ENCODE results near the gene OS9. TPM values are rescaled to one million over a fixed set of nuclear protein-coding genes. Genes with fewer than 3 reads are reported as not detected.
A peak's percentile ranks its signal among the peaks of the same experiment; 100 is the strongest.

OS9 gene
- total and polyA plus RNA-seq, 9 donors, result 128 to 387 (median 200) TPM

DNA sequence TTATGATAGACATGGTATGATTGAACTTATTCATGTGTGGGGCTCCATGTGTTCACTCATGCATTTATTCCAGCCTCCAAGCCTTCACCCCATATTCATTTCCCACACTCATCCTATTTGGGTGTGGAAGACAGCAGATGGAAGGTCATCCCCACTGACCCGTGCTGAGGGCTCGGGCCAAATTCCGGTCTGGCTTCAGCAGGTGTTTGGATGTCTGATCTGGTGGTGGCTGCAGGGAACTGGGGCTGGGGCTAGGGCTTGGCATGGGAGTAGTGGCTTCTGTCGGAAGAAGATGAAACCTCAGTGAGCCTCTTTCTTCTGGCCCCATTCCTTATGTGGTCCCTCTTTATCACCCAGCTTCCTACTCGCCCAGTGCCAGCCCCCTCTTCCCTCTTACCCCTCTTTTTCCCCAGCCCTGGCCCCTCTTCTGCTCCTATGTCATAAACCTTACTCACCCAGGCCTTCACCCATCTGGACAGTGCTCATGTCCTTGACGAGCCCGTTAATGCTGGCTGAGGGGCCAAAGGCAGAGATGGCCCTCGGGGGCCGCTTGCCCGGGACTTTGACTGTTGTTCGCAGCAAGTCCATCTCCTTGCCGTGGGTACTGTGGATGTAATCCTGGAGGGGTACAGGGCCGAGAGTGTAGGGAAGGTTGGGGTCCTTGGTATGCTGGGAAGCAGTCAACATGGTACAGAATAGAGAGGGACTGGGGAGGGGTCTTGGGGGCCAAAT, 36.6 kb downstream of the OS9 start:
- Histone ChIP-seq H3K27me3 (no peaks in the 10 kb centered on the region), H3K4me3 (no peak overlapping the region), H3K36me3 (no peaks in the 10 kb centered on the region), H3K4me1 (ENCODE audit: insufficient read depth) (peaks cover 7% of the 10 kb centered on the region), H3K27ac (no peak overlapping the region), H3K9me3 (no peaks in the 10 kb centered on the region)
- 75 to 81% (median 81%) methylated on average over 13 of the region's 13 CpGs for WGBS, 3 donors
- DNase-seq, result peak in 1 of 5 donors; percentile 10
- TF ChIP-seq EP300 (IDR thresholded peaks at IDR 0.05) (no peak), POLR2A (IDR thresholded peaks at IDR 0.05) (no peak)
- TF ChIP-seq, protein P1, sequence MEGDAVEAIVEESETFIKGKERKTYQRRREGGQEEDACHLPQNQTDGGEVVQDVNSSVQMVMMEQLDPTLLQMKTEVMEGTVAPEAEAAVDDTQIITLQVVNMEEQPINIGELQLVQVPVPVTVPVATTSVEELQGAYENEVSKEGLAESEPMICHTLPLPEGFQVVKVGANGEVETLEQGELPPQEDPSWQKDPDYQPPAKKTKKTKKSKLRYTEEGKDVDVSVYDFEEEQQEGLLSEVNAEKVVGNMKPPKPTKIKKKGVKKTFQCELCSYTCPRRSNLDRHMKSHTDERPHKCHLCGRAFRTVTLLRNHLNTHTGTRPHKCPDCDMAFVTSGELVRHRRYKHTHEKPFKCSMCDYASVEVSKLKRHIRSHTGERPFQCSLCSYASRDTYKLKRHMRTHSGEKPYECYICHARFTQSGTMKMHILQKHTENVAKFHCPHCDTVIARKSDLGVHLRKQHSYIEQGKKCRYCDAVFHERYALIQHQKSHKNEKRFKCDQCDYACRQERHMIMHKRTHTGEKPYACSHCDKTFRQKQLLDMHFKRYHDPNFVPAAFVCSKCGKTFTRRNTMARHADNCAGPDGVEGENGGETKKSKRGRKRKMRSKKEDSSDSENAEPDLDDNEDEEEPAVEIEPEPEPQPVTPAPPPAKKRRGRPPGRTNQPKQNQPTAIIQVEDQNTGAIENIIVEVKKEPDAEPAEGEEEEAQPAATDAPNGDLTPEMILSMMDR (IDR thresholded peaks at IDR 0.05), result no peak
- intact Hi-C loops (cut with DNase I), result loop anchor here in 1 of 4 donors (5.0 kb wide), 1 partner anchor 707 kb away; no protein-coding TSS in a partner anchor

DNA sequence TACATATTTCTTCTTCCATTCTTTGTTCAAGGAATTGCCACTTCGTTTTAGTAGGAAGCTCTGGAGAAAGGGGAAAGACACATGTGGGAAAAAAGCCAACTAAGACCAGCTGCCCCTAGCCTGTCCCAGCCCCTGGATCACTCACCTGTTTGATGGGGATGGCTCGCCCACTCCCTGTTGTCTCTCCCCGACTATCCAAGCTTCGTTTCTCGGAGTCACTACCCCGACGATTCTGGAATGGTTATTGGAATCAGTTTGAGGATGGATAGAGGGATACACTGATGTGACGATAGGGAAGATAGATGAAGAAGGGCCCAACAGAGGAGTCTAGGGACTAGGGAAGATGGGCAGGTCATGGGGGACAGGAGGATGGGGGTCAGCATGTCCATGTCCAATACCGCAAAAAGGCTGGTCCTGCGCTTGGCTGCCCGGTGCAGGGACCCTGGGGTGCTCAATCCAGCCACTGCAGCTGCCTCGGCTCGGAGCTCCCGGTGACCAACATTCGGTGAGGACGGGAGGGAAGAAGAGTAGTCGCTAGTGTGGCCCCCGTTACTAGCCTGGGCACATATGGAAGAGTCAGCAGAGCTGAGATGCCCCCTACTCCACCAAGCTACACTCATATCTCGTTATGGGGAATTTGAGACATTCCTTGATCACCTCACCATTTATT, 37.6 kb downstream of the OS9 start:
- no peaks in the 10 kb centered on the region for H3K9me3 ChIP-seq
- intact Hi-C loops (cut with DNase I), result loop anchor here in 1 of 4 donors (5.0 kb wide), 1 partner anchor 706 kb away; no protein-coding TSS in a partner anchor
- H3K27ac ChIP-seq, result no peak overlapping the region
- H3K4me3 ChIP-seq, result no peak overlapping the region
- no peaks in the 10 kb centered on the region for H3K27me3 ChIP-seq
- WGBS, 3 donors, result 79 to 81% (median 81%) methylated on average over 19 of the region's 19 CpGs
- peaks cover 5% of the 10 kb centered on the region for H3K4me1 ChIP-seq (ENCODE audit: insufficient read depth)
- DNase-seq, result peak in 1 of 5 donors; percentile 2
- H3K36me3 ChIP-seq, result no peaks in the 10 kb centered on the region
- no peak for TF ChIP-seq POLR2A (IDR thresholded peaks at IDR 0.05)
- TF ChIP-seq EP300 (IDR thresholded peaks at IDR 0.05), result no peak
- TF ChIP-seq, protein P1 (IDR thresholded peaks at IDR 0.05), result no peak

DNA sequence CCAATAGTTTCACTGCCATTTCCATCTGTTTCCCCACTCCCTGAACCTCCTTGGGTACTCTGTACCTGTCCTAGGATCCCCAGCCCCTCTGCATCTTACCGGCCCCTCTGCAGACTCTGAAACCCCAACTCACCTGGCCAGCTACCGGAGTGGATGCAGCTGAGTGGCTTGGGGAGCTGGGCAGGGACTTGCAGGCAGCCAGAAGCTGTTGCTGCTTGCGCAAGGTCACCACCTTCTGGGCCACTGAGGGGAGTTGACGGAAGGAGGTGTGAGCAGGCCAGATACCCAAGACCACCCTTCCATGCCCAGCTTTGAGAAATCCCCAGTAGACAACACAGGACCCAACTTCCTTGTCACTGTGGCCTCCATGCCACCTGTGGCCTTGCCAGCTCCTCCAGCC, 38.3 kb downstream of the OS9 start:
- Histone ChIP-seq H3K27ac (no peak overlapping the region), H3K36me3 (no peaks in the 10 kb centered on the region), H3K4me3 (no peak overlapping the region), H3K27me3 (peaks cover 3% of the 10 kb centered on the region), H3K4me1 (ENCODE audit: insufficient read depth) (peaks cover 3% of the 10 kb centered on the region), H3K9me3 (no peaks in the 10 kb centered on the region)
- 79 to 89% (median 87%) methylated on average over 4 of the region's 4 CpGs for WGBS, 3 donors
- TF ChIP-seq, protein P1 (IDR thresholded peaks at IDR 0.05), result no peak
- no peak for TF ChIP-seq POLR2A (IDR thresholded peaks at IDR 0.05)
- no peak for TF ChIP-seq EP300 (IDR thresholded peaks at IDR 0.05)
- no peak for DNase-seq
- intact Hi-C loops (cut with DNase I), result loop anchor here in 1 of 4 donors (5.0 kb wide), 1 partner anchor 705 kb away; no protein-coding TSS in a partner anchor

DNA sequence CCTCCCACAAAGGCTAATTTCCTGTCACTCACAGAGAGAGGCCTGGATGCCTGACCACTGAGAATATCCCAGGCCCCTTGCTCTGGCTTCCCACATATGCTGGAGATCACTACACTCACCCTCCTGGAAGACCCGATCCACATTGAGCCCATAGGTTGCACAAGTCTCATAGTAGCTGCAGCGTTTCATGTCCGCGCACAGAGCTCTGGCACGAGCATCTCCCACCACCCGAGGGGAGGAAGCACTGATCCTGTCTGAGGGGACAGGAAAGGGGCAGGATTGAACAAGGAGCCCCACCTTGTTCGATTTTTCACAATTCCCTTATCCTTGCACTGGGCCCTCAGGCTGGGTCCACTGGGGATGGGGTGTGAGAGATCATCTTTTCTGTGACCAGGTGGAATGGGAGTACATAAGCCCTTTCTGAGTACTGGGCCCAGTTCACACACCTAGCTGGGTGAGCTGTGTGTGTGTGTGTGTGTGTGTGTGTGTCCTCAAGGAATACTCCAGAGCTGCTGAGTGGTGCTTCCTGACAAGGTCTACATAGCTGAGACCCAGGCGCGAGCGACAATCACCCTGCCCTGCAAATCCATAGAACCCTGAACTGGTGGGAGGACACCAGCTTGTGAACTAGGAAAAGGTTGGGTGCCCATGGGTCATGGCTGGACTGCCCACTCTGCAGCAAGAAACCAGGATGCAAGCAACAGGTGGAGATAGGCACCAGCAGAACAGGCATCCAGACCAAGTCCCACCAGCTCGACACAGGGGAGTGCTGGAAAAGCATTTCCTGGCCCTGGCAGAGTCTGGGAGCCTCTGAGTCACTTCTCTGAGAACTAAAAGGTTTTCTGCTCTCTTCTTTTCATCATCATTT, 39.0 kb downstream of the OS9 start:
- Histone ChIP-seq H3K4me1 (ENCODE audit: insufficient read depth) (peaks cover 5% of the 10 kb centered on the region), H3K27ac (no peak overlapping the region), H3K9me3 (no peaks in the 10 kb centered on the region), H3K4me3 (no peak overlapping the region), H3K27me3 (peaks cover 7% of the 10 kb centered on the region), H3K36me3 (no peaks in the 10 kb centered on the region)
- intact Hi-C loops (cut with DNase I), result loop anchor here in 1 of 4 donors (5.0 kb wide), 1 partner anchor 704 kb away; no protein-coding TSS in a partner anchor
- WGBS, 3 donors, result 82 to 85% (median 82%) methylated on average over 11 of the region's 11 CpGs
- peak in 1 of 5 donors; percentile 3 for DNase-seq
- TF ChIP-seq POLR2A (IDR thresholded peaks at IDR 0.05), result no peak
- TF ChIP-seq, protein P1 (IDR thresholded peaks at IDR 0.05), result no peak
- TF ChIP-seq EP300 (IDR thresholded peaks at IDR 0.05), result no peak
